Common myeloid progenitor, CD34-positive (primary cell): ENCODE data around the gene TSFM.
"Not testable (repeated sequence)": the region's sequence is repeated elsewhere in the genome, so short reads cannot be mapped to it uniquely, and the experiment has no call there.

ENCODE experiments used
- CTCF ChIA-PET: fragments of 350-600 bp; sonication (Branson Sonifier 250); formaldehyde crosslinking; loops from one replicate; lab custom pipeline; 2021; ENCODE audit warnings: antibody characterized with exemption; lab: Charles Lee
- POLR2A ChIA-PET: fragments of 350-600 bp; sonication (Branson Sonifier 250); formaldehyde crosslinking; loops from one replicate; lab custom pipeline; 2021; ENCODE audit warnings: antibody characterized with exemption; lab: Charles Lee
- DNase-seq, 3 donors: peaks; one replicate each; pipeline versions ENCODE4 v3.0.0 to v3.0.0-alpha.2; 2013
- H3K27ac ChIP-seq, 2 experiments: 1 replicate in 1 of 2; 2 replicates in 1 of 2; pipeline ENCODE4 v1.7.0; 2013; ENCODE audit warnings: inconsistent platforms in 2 of 2, low read length in 2 of 2, mild to moderate bottlenecking in 2 of 2, low read depth in 1 of 2, moderate library complexity in 1 of 2; ENCODE audit not compliant: severe bottlenecking in 2 of 2, insufficient read depth in 1 of 2, poor library complexity in 1 of 2
- H3K27me3 ChIP-seq, 5 experiments: replicated peaks in 2 of 5; 1 replicate in 3 of 5; 2 replicates in 2 of 5; pipeline versions ENCODE4 v1.6.1 to v1.7.0; 2013; ENCODE audit warnings: low read length in 4 of 5, mild to moderate bottlenecking in 2 of 5, moderate library complexity in 2 of 5, inconsistent platforms in 1 of 5; ENCODE audit not compliant: insufficient read depth in 5 of 5, control insufficient read depth in 4 of 5
- H3K36me3 ChIP-seq, 4 experiments: 1 replicate in 2 of 4; 2 replicates in 2 of 4; pipeline versions ENCODE4 v1.6.1 to v1.7.0; 2013; ENCODE audit warnings: low read length in 3 of 4, control low read depth in 1 of 4, mild to moderate bottlenecking in 1 of 4; ENCODE audit not compliant: control insufficient read depth in 4 of 4, insufficient read depth in 4 of 4
- H3K4me1 ChIP-seq, 4 experiments: 1 replicate in 3 of 4; 2 replicates in 1 of 4; pipeline versions ENCODE4 v1.6.1 to v1.7.1; 2013; ENCODE audit warnings: low read length in 3 of 4, mild to moderate bottlenecking in 3 of 4, control low read depth in 1 of 4, inconsistent platforms in 1 of 4, moderate library complexity in 1 of 4; ENCODE audit not compliant: control insufficient read depth in 4 of 4, insufficient read depth in 4 of 4; ENCODE audit errors: control extremely low read depth in 1 of 4
- H3K4me3 ChIP-seq, 7 experiments: 1 replicate in 4 of 7; 2 replicates in 3 of 7; pipeline versions ENCODE4 v1.5.1 to v1.7.0; 2013; ENCODE audit warnings: mild to moderate bottlenecking in 7 of 7, low read length in 6 of 7, moderate library complexity in 6 of 7, inconsistent platforms in 2 of 7, low read depth in 2 of 7, control low read depth in 1 of 7; ENCODE audit not compliant: insufficient read depth in 4 of 7, control insufficient read depth in 1 of 7; ENCODE audit errors: extremely low read depth in 1 of 7
- H3K9me3 ChIP-seq, 5 experiments: 1 replicate in 4 of 5; 2 replicates in 1 of 5; pipeline versions ENCODE4 v1.6.1 to v1.7.1; 2013; ENCODE audit warnings: low read length in 4 of 5, mild to moderate bottlenecking in 2 of 5, inconsistent platforms in 1 of 5, low read depth in 1 of 5, moderate library complexity in 1 of 5; ENCODE audit not compliant: control insufficient read depth in 4 of 5, insufficient read depth in 2 of 5; ENCODE audit errors: control extremely low read depth in 1 of 5
- WGBS: methylation state at CpG from one replicate; pipeline ENCODE4 v1.1.5; 2013; ENCODE audit not compliant: insufficient coverage; 5-methylcytosine and 5-hydroxymethylcytosine counted together

Gene TSFM

DNA sequence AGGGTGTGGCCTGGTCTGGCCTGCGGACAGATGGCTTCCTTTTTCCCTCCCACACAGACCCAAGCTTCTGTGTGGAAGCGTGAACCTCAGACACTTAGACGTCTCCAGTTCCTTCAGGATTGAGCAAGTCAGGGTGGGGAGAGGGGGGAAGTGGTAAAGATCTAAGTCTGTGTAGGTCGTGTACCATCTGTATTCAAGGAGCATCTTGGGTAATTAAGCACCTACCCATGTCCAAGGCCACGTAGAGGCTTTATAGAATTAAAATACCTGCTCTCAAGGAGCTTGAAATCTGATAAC is 34.2 kb downstream of the TSFM start:
- CTCF ChIA-PET, result interaction anchor here (0.9 to 5.2 kb wide), 7 partner anchors 8 to 87 kb away, joined by 3 to 39 read pairs (median 13); no protein-coding TSS in a partner anchor
- Histone ChIP-seq H3K4me3 (no peak overlapping the region), H3K27ac (no peak overlapping the region), H3K9me3 (no peaks in the 10 kb centered on the region), H3K4me1 (peaks cover 0 to 10% (median 3%) of the 10 kb centered on the region in 4 experiments), H3K36me3 (peaks cover 7 to 27% (median 20%) of the 10 kb centered on the region in 4 experiments), H3K27me3 (no peaks in the 10 kb centered on the region)
- POLR2A ChIA-PET, result no interaction called here
- WGBS, result no CpG with 5 or more reads among the region's 5 CpGs
- no peak for DNase-seq

- H3K4me1 ChIP-seq, result peaks cover 0 to 10% (median 3%) of the 10 kb centered on the region in 4 experiments
- 96% methylated on average over 8 of the region's 8 CpGs for WGBS
- peaks cover 7 to 31% (median 26%) of the 10 kb centered on the region in 4 experiments for H3K36me3 ChIP-seq
- H3K27me3 ChIP-seq, result no peaks in the 10 kb centered on the region
- no peak for DNase-seq
- no peak overlapping the region for H3K4me3 ChIP-seq
- ChIA-PET POLR2A (no interaction called here), CTCF (interaction anchor here (0.9 to 5.2 kb wide), 9 partner anchors 7 to 86 kb away, joined by 3 to 39 read pairs (median 5); no protein-coding TSS in a partner anchor)
- no peak overlapping the region for H3K27ac ChIP-seq
- no peaks in the 10 kb centered on the region for H3K9me3 ChIP-seq
Measured at GRCh38 chr12:57817261-57817989, 34.8 kb downstream of the TSFM start.

- 100% methylated on average over 1 of the region's 3 CpGs for WGBS
- CTCF ChIA-PET, result interaction anchor here (1.1 to 5.2 kb wide), 10 partner anchors 10 to 86 kb away, joined by 3 to 39 read pairs (median 4); partner anchors contain the start of gene TSFM
- POLR2A ChIA-PET, DNase-seq, H3K27me3 ChIP-seq, H3K27ac ChIP-seq, H3K4me3 ChIP-seq, H3K9me3 ChIP-seq: not testable (repeated sequence)
- H3K4me1 ChIP-seq, result peaks cover 0 to 10% (median 3%) of the 10 kb centered on the region in 4 experiments
- peaks cover 12 to 36% (median 31%) of the 10 kb centered on the region in 4 experiments for H3K36me3 ChIP-seq
Measured at GRCh38 chr12:57817990-57818331, 35.4 kb downstream of the TSFM start.

DNA sequence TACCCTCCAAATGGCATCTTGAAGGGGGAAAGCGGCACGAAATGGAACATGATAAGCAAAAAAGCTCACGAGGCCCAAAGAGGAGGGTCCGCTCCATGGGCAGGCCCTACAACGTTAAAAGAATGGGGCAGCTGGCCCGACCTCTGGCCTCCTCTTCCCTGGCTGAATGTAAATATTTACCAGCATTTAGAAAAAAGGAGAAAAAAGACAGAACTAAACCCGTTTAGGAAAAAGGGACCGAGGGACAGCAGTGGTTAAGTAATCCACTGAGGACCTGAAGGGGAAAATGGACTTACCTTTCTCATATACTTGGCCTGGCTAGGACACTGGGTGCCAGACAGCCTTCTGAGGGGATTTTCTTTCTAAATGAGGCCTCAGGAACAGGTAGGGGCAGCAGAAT is 37.5 kb downstream of the TSFM start:
- DNase-seq, POLR2A ChIA-PET, H3K27me3 ChIP-seq, H3K9me3 ChIP-seq, H3K27ac ChIP-seq, H3K4me3 ChIP-seq: not testable (repeated sequence)
- 98% methylated on average over 6 of the region's 8 CpGs for WGBS
- CTCF ChIA-PET, result interaction anchor here (1.1 to 2.3 kb wide), 6 partner anchors 8 to 86 kb away, joined by 3 to 12 read pairs (median 4); no protein-coding TSS in a partner anchor
- H3K36me3 ChIP-seq, result peaks cover 19 to 53% (median 52%) of the 10 kb centered on the region in 4 experiments
- peaks cover 0 to 10% (median 3%) of the 10 kb centered on the region in 4 experiments for H3K4me1 ChIP-seq

- Histone ChIP-seq H3K36me3 (peaks cover 17 to 62% (median 60%) of the 10 kb centered on the region in 4 experiments), H3K4me1 (peaks cover 0 to 10% (median 3%) of the 10 kb centered on the region in 4 experiments)
- H3K9me3 ChIP-seq, H3K27me3 ChIP-seq, DNase-seq, H3K4me3 ChIP-seq, H3K27ac ChIP-seq: not testable (repeated sequence)
- WGBS, result 86% methylated on average over 1 of the region's 5 CpGs
- CTCF ChIA-PET, result interaction anchor here (1.1 to 1.8 kb wide), 3 partner anchors 9 to 85 kb away, joined by 3 to 4 read pairs (median 3); no protein-coding TSS in a partner anchor
- POLR2A ChIA-PET, result interaction anchor here (1.1 kb wide), 1 partner anchor 11 kb away, joined by 3 read pairs; no protein-coding TSS in a partner anchor
Measured at GRCh38 chr12:57821015-57821414, 38.4 kb downstream of the TSFM start.

- Histone ChIP-seq H3K4me1 (peaks cover 0 to 10% (median 3%) of the 10 kb centered on the region in 4 experiments), H3K27ac (no peak overlapping the region), H3K9me3 (no peaks in the 10 kb centered on the region), H3K27me3 (no peaks in the 10 kb centered on the region), H3K36me3 (peaks cover 19 to 68% (median 67%) of the 10 kb centered on the region in 4 experiments), H3K4me3 (no peak overlapping the region)
- POLR2A ChIA-PET, result interaction anchor here (1.1 kb wide), 1 partner anchor 11 kb away, joined by 3 read pairs; no protein-coding TSS in a partner anchor
- CTCF ChIA-PET, result interaction anchor here (1.6 to 1.8 kb wide), 2 partner anchors 10 to 12 kb away, joined by 3 to 4 read pairs; no protein-coding TSS in a partner anchor
- WGBS, result 90% methylated on average over 7 of the region's 10 CpGs
- DNase-seq, result no peak
Measured at GRCh38 chr12:57821474-57822214, 39.1 kb downstream of the TSFM start.
